Stimulated activated CD8-positive, alpha-beta memory T cell treated with anti-CD3 and anti-CD28 coated beads, Interleukin-4, amount 100 ng/mL, for 1 hour (primary cell): ENCODE measurements around the gene PIK3IP1.
A peak's percentile ranks its signal among the peaks of the same experiment; 100 is the strongest.

Experiments used
- DNase-seq, 2 donors: peaks; one replicate each; pipeline ENCODE4 v3.0.0-alpha.2; 2020; ENCODE audit warnings: low read depth in 2 of 2, low spot score in 1 of 2

PIK3IP1 gene

GRCh38 chr22:31313366-31314147, 21.3 kb upstream of the PIK3IP1 start:
- DNase-seq, result peak in 1 of 2 donors; percentile 51

GRCh38 chr22:31308181-31308580, 15.9 kb upstream of the PIK3IP1 start:
- DNase-seq, result no peak

- DNase-seq, result no peak
Measured at GRCh38 chr22:31305194-31305593, 12.9 kb upstream of the PIK3IP1 start.

GRCh38 chr22:31302537-31302936, 10.2 kb upstream of the PIK3IP1 start:
- DNase-seq, result no peak

- DNase-seq, result no peak
Measured at GRCh38 chr22:31302006-31302405, 9.7 kb upstream of the PIK3IP1 start.

GRCh38 chr22:31300896-31301295, 8.6 kb upstream of the PIK3IP1 start:
- DNase-seq, result no peak

GRCh38 chr22:31295831-31296657, 3.8 kb upstream of the PIK3IP1 start:
- DNase-seq, result no peak

- DNase-seq, result no peak
Measured at GRCh38 chr22:31295360-31295759, 3.1 kb upstream of the PIK3IP1 start.

- DNase-seq, result no peak
Measured at GRCh38 chr22:31291481-31292235, 630 bp downstream of the PIK3IP1 start.

- peak; percentile 87 to 89 for DNase-seq
Measured at GRCh38 chr22:31290494-31291471, 1.5 kb downstream of the PIK3IP1 start.

GRCh38 chr22:31289344-31289743, 2.9 kb downstream of the PIK3IP1 start:
- no peak for DNase-seq

- DNase-seq, result no peak
Measured at GRCh38 chr22:31288496-31289240, 3.6 kb downstream of the PIK3IP1 start.

- DNase-seq, result no peak
Measured at GRCh38 chr22:31287818-31288495, 4.3 kb downstream of the PIK3IP1 start.

GRCh38 chr22:31286360-31287255, 5.7 kb downstream of the PIK3IP1 start:
- no peak for DNase-seq

GRCh38 chr22:31284281-31285155, 7.8 kb downstream of the PIK3IP1 start:
- no peak for DNase-seq

GRCh38 chr22:31282748-31283468, 9.4 kb downstream of the PIK3IP1 start:
- DNase-seq, result no peak
